Activated CD8-positive, alpha-beta memory T cell treated with anti-CD3 and anti-CD28 coated beads, Interleukin-2, amount 10 ng/mL, durations not matched to agents 7 days and 5 days (primary cell): ENCODE data around the gene AKAP9. TPM values are rescaled to one million over a fixed set of nuclear protein-coding genes. Genes with fewer than 3 reads are reported as not detected.
"Not testable (repeated sequence)": the region's sequence is repeated elsewhere in the genome, so short reads cannot be mapped to it uniquely, and the experiment has no call there.

ENCODE experiments used
- ATAC-seq: fragments of 150-1000 bp; cut with Tn5 transposase; one replicate; pipeline ENCODE4 v1.10.0; 2021; ENCODE audit warnings: moderate library complexity
- CTCF ChIA-PET: fragments of 350-600 bp; sonication (Branson Sonifier 250); formaldehyde crosslinking; loops from one replicate; lab custom pipeline; 2021; ENCODE audit warnings: antibody characterized with exemption; lab: Charles Lee
- DNase-seq: peaks from one replicate; pipeline ENCODE4 v3.0.0-alpha.2; 2020
- H3K27ac Mint-ChIP-seq: one replicate; pipeline ENCODE4 v1.8.0; 2021; ENCODE audit warnings: mild to moderate bottlenecking, mixed read lengths
- H3K27me3 Mint-ChIP-seq: one replicate; pipeline ENCODE4 v1.8.0; 2021; ENCODE audit warnings: mixed read lengths
- H3K36me3 Mint-ChIP-seq: one replicate; pipeline ENCODE4 v1.8.0; 2021; ENCODE audit warnings: mild to moderate bottlenecking, mixed read lengths
- H3K4me1 Mint-ChIP-seq: one replicate; pipeline ENCODE4 v1.8.0; 2021; ENCODE audit warnings: mixed read lengths
- H3K4me3 Mint-ChIP-seq: one replicate; pipeline ENCODE4 v1.8.0; 2021; ENCODE audit warnings: mild to moderate bottlenecking, moderate library complexity, mixed read lengths
- H3K9me3 Mint-ChIP-seq: one replicate; pipeline ENCODE4 v1.8.0; 2022; ENCODE audit warnings: low read depth, mixed read lengths
- total RNA-seq, 2 experiments: library from RNA; stranded (reverse); gene quantifications; one replicate each; pipeline ENCODE4 v1.2.3, GENCODE V29; 2021

The AKAP9 gene
- 10 to 100 TPM; 35.1 to 38.4 TPM for total RNA-seq

GRCh38 chr7:91940572-91941341, at the start of gene AKAP9:
Gene AKAP9 (plus strand): TSS chr7:91940862. CDS start chr7:91941100, 238 bp downstream.
- H3K9me3 Mint-ChIP-seq = no peaks in the 10 kb centered on the region
- ATAC-seq (peak; percentile 95), DNase-seq (peak; percentile 93)
- CTCF ChIA-PET = interaction anchor here (0.8 to 1.5 kb wide), 4 partner anchors 19 to 306 kb away, joined by 3 to 10 read pairs (median 3); partner anchors contain the start of gene MTERF1
- peak within 1 kb of the TSS; percentile 87 for H3K4me3 Mint-ChIP-seq
- no peaks in the 10 kb centered on the region for H3K27me3 Mint-ChIP-seq
- peak within 1 kb of the TSS; percentile 87 for H3K27ac Mint-ChIP-seq
- no peaks in the 10 kb centered on the region for H3K36me3 Mint-ChIP-seq
- peaks cover 28% of the 10 kb centered on the region for H3K4me1 Mint-ChIP-seq

DNA sequence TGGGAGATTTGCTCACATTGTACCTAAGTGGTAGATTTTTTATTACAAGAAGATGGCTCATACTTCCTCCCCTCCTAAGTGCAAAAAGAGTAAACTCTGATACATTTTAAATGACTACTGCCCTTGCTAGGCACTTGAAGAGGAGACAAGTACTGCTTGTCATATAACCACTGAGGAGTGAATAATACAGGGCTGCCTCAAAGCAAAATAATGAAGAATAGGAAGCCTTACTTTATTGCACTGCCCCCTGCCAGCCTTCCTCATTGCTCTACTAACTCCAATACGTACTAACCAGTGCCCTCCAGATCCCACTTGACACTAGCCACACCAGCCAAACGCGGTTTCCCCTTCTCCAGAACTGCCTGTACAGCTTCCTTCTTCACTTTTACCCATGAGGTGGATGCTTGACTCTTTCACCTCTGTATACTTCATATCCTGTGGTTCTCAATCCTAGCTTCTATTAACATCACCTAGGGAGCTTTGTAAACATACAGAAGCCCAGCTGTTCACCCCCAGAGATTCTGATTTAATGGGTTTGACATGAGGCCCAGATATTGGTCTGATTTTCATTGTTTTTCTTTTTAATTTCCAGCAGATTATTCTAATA, 48.5 kb upstream of the AKAP9 start:
- Mint-ChIP-seq H3K4me1 (no peaks in the 10 kb centered on the region), H3K9me3 (no peaks in the 10 kb centered on the region), H3K36me3 (peaks cover 2% of the 10 kb centered on the region), H3K4me3 (no peak overlapping the region), H3K27ac (no peak overlapping the region), H3K27me3 (peaks cover 19% of the 10 kb centered on the region)
- DNase-seq = no peak
- ATAC-seq = no peak
- CTCF ChIA-PET = interaction anchor here (0.6 to 1.4 kb wide), 2 partner anchors 12 to 21 kb away, joined by 3 to 4 read pairs; partner anchors contain the start of gene MTERF1

DNA sequence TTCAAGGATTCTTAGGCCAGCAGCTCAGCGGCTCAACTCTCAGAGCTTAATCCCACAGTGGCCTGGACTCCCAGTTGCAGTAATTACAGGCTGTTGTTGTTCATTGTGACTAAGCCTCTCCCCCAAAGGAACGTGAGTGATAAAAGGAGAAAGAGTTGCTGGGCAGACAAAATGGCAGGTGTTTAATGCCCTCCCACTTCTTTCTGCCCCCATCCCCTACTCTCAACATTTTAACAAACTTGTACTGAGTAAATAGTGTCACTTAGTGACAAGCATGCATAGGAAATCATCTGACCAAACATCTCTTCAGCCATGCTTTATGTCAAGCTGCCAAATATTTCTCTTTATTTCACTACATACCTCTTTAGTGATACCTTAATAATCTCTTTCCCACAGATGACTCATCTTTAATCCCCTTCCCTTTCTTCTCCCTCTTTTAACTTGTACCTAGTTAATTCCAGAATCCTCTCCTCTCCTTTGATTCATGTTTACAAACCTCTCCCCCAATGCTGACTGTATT, 47.8 kb upstream of the AKAP9 start:
- H3K36me3 Mint-ChIP-seq = peaks cover 2% of the 10 kb centered on the region
- H3K27ac Mint-ChIP-seq = no peak overlapping the region
- ATAC-seq (no peak), DNase-seq (no peak)
- H3K4me3 Mint-ChIP-seq = no peak overlapping the region
- no peaks in the 10 kb centered on the region for H3K9me3 Mint-ChIP-seq
- no peaks in the 10 kb centered on the region for H3K4me1 Mint-ChIP-seq
- peaks cover 19% of the 10 kb centered on the region for H3K27me3 Mint-ChIP-seq
- CTCF ChIA-PET = interaction anchor here (1.0 to 1.4 kb wide), 2 partner anchors 12 to 13 kb away, joined by 3 to 4 read pairs; partner anchors contain the start of gene MTERF1

DNA sequence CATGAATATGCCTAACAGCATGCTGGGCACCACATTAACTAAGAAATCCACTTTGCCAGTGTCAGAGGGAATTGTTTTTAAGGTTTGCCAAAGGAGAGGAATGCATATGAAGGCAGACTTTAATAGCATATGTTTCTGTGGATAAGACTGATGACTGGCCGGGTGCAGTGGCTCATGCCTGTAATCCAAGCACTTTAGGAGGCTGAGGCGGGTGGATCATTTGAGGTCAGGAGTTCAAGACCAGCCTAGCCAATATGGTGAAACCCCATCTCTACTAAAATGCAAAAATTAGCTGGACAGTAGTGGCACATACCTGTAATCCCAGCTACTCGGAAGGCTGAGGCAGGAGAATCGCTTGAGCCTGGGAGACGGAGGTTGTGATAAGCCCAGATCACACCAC, 47.0 kb upstream of the AKAP9 start:
- not testable (repeated sequence) for H3K4me3 Mint-ChIP-seq
- CTCF ChIA-PET = interaction anchor here (1.0 kb wide), 1 partner anchor 13 kb away, joined by 3 read pairs; the partner anchor contains the start of gene MTERF1

DNA sequence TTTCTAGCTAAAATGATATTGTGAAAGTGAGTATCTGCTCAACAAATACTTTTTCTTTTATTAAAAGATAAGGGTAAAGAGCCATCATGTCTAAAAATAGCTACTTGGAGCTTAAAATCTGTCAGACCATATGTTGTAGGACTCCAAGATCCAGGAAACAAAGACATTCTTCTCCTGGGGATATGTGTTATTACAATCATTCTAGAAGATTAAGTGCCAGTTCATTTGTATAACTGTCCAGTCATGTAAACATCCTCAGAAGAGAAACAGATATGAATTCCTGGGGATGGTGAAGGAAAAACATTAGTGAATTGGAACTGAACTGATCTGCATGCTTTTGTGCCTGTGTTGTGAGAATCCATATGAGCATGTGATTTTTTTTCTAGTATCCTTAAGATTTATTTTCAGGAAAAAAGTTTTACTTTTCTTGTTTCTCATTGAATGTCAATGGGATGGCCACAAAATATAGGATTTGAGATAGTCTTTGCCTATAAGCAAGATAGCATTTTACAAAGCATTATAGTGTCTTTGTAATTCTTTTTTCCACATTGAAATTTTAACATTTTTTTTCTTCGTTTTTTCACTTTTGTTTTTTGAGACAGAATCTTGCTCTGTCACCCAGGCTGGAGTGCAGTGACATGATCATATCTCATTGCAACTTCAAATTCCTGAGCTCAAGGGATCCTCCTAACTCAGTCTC, 45.7 kb upstream of the AKAP9 start:
- CTCF ChIA-PET = interaction anchor here (1.1 kb wide), 1 partner anchor 14 kb away, joined by 3 read pairs; the partner anchor contains the start of gene MTERF1
- no peak for ATAC-seq
- no peaks in the 10 kb centered on the region for H3K4me1 Mint-ChIP-seq
- DNase-seq = no peak
- no peaks in the 10 kb centered on the region for H3K9me3 Mint-ChIP-seq
- peaks cover 28% of the 10 kb centered on the region for H3K27me3 Mint-ChIP-seq
- no peak overlapping the region for H3K27ac Mint-ChIP-seq
- no peak overlapping the region for H3K4me3 Mint-ChIP-seq
- peaks cover 2% of the 10 kb centered on the region for H3K36me3 Mint-ChIP-seq

More for the DNA sequence above, 47.0 kb upstream of the AKAP9 start:
- not testable (repeated sequence) for H3K36me3 Mint-ChIP-seq, H3K27ac Mint-ChIP-seq, H3K4me1 Mint-ChIP-seq, DNase-seq, H3K9me3 Mint-ChIP-seq, ATAC-seq
- peaks cover 24% of the 10 kb centered on the region for H3K27me3 Mint-ChIP-seq

DNA sequence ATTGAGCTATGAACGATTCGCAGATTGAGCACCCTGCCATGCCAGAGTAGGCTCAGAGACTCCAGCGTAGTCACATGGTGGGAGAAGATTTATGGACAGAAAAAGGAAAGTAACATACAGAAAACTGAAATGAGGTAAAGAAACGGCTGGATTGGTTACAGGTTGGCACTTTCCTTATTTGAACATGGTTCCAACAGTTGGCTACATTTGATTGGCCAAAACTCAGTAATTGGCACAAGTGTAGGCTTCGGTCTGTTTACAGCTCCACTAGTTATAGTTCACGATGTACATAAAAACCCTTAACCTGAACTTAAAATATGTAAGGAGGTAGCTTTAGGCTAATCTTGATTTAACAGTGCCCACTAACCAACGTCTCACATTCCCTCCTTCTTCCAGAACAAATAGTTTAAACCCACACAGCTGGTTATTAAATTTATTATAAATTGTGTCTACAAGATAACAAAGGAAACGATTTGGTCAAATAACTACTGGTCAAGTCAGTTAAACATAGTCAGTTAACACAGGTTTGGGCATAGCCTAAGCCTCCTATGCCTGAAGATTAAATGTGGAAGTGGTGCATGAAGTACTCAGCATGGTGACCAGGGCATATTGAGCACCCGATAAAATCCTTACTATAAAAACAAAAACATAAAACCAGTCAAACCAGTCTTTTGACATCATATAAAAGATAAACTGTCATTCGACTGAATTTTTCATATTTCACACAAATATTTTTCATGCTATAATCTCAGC, 42.2 kb upstream of the AKAP9 start:
- ATAC-seq (no peak), DNase-seq (no peak)
- peaks cover 20% of the 10 kb centered on the region for H3K27me3 Mint-ChIP-seq
- CTCF ChIA-PET = interaction anchor here (1.3 kb wide), 1 partner anchor 68 kb away, joined by 3 read pairs; no protein-coding TSS in a partner anchor
- H3K36me3 Mint-ChIP-seq = no peaks in the 10 kb centered on the region
- no peak overlapping the region for H3K27ac Mint-ChIP-seq
- H3K4me1 Mint-ChIP-seq = no peaks in the 10 kb centered on the region
- H3K4me3 Mint-ChIP-seq = no peak overlapping the region
- no peaks in the 10 kb centered on the region for H3K9me3 Mint-ChIP-seq

DNA sequence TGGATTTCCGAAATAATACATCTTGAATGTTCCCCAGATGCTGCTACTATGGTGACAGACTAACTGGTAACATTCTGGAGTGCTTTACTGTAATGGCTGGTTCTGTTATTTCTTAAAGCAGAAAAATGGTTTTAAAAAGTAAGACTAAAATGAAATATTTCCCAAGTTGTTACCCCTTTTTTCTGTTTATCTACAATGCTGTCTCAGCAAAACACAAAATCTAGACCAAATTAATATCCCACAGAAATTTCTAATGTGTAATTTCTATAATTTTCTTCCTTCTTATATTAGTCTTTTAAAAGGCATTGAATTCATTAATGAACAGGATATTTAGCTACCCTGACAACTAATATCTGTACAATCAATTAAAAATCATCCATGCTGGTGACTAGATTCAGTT, 41.1 kb upstream of the AKAP9 start:
- no peak overlapping the region for H3K27ac Mint-ChIP-seq
- peaks cover 19% of the 10 kb centered on the region for H3K27me3 Mint-ChIP-seq
- H3K4me3 Mint-ChIP-seq = no peak overlapping the region
- no peaks in the 10 kb centered on the region for H3K36me3 Mint-ChIP-seq
- no peaks in the 10 kb centered on the region for H3K4me1 Mint-ChIP-seq
- DNase-seq (no peak), ATAC-seq (no peak)
- CTCF ChIA-PET = no interaction called here
- no peaks in the 10 kb centered on the region for H3K9me3 Mint-ChIP-seq

- no peak for ATAC-seq
- CTCF ChIA-PET = interaction anchor here (1.1 kb wide), 1 partner anchor 49 kb away, joined by 3 read pairs; no protein-coding TSS in a partner anchor
Observed at GRCh38 chr7:91910171-91910570, 30.5 kb upstream of the AKAP9 start.

DNA sequence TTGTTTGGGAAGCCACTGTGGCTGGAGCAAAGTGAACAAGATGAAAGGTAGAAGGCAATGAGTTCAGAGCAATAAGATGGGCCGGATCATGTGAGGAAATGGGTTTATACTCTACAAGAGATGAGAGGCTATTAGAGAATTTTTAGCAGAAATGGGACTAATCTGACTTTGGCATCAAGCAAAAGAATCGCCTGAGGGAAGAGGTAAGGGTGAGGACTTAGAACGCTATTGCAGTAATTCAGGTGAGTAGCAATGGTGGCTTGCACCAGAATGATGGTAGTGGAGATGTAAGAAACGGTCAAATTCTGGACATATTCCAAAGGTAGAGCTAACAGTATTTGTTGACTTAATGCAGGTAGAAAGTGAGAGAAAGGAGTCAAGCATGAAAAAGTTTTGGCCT, 29.5 kb upstream of the AKAP9 start:
- CTCF ChIA-PET = interaction anchor here (0.5 kb wide), 1 partner anchor 533 kb away, joined by 3 read pairs; no protein-coding TSS in a partner anchor
- peaks cover 12% of the 10 kb centered on the region for H3K4me1 Mint-ChIP-seq
- H3K9me3 Mint-ChIP-seq = no peaks in the 10 kb centered on the region
- H3K27ac Mint-ChIP-seq = no peak overlapping the region
- no peak overlapping the region for H3K4me3 Mint-ChIP-seq
- H3K27me3 Mint-ChIP-seq = peaks cover 2% of the 10 kb centered on the region
- H3K36me3 Mint-ChIP-seq = peaks cover 2% of the 10 kb centered on the region
- DNase-seq (no peak), ATAC-seq (no peak)

More at GRCh38 chr7:91910171-91910570, 30.5 kb upstream of the AKAP9 start:
- Mint-ChIP-seq H3K36me3 (peaks cover 2% of the 10 kb centered on the region), H3K4me1 (peaks cover 4% of the 10 kb centered on the region), H3K4me3 (no peak overlapping the region), H3K27me3 (peaks cover 2% of the 10 kb centered on the region), H3K27ac (no peak overlapping the region), H3K9me3 (no peaks in the 10 kb centered on the region)
- no peak for DNase-seq

- ATAC-seq = no peak
Observed at GRCh38 chr7:91912494-91912893, 28.2 kb upstream of the AKAP9 start.

GRCh38 chr7:91913612-91914011, 27.1 kb upstream of the AKAP9 start:
- Mint-ChIP-seq H3K27me3 (peaks cover 13% of the 10 kb centered on the region), H3K36me3 (peaks cover 2% of the 10 kb centered on the region), H3K4me3 (no peak overlapping the region), H3K4me1 (peaks cover 18% of the 10 kb centered on the region), H3K9me3 (no peaks in the 10 kb centered on the region), H3K27ac (no peak overlapping the region)
- no peak for ATAC-seq
- no peak for DNase-seq
- CTCF ChIA-PET = interaction anchor here (0.7 to 1.6 kb wide), 2 partner anchors 22 to 34 kb away, joined by 3 to 4 read pairs; partner anchors contain the start of gene MTERF1

More at GRCh38 chr7:91912494-91912893, 28.2 kb upstream of the AKAP9 start:
- peaks cover 2% of the 10 kb centered on the region for H3K36me3 Mint-ChIP-seq
- CTCF ChIA-PET = interaction anchor here (1.1 to 1.6 kb wide), 2 partner anchors 31 to 33 kb away, joined by 4 read pairs; partner anchors contain the start of gene MTERF1
- H3K4me1 Mint-ChIP-seq = peaks cover 18% of the 10 kb centered on the region
- H3K27ac Mint-ChIP-seq = no peak overlapping the region
- DNase-seq = no peak
- no peaks in the 10 kb centered on the region for H3K9me3 Mint-ChIP-seq
- peaks cover 8% of the 10 kb centered on the region for H3K27me3 Mint-ChIP-seq
- H3K4me3 Mint-ChIP-seq = no peak overlapping the region

DNA sequence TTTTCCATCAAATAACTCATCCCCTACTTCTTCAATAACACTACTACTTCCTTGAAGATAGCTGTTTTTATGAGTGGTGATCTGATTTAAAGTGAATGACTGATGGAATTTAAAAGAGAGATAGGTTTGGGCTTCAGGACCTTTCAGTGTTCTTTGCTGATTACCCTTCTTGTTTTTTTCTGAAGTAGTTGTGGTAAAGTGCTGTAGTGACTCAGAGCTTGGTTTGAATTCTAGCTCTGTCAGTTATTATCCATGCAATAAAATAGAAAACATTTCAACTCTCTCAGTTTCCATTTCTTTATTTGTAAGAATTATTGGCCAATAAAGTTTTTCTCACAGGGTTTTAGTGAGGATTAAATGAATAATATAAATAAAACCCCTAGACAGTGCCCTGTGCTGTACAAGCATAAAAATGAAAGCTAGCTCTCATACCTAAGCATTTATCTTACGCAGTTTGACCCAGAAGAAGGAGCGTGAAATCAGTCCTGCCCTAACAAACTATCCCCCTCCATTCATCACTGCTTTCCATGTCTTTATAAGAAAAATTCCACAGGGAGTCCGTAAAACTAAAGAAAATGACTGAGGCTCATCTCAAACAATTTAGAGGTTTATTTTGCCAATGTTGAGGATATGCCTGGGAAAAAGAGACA, 25.1 kb upstream of the AKAP9 start:
- Mint-ChIP-seq H3K27me3 (peaks cover 13% of the 10 kb centered on the region), H3K9me3 (no peaks in the 10 kb centered on the region), H3K36me3 (peaks cover 2% of the 10 kb centered on the region), H3K4me1 (peaks cover 18% of the 10 kb centered on the region), H3K4me3 (no peak overlapping the region), H3K27ac (peak overlapping the region; percentile 1)
- peak; percentile 39 for ATAC-seq
- CTCF ChIA-PET = interaction anchor here (1.5 kb wide), 1 partner anchor 35 kb away, joined by 5 read pairs; the partner anchor contains the start of gene MTERF1
- DNase-seq = no peak
